ENCODE data around the gene SPAG17. TPM values are rescaled to one million over a fixed set of nuclear protein-coding genes. Genes with fewer than 3 reads are reported as not detected.

SPAG17 gene
- total RNA-seq, 1 experiment from 2014 or later = not detected

DNA sequence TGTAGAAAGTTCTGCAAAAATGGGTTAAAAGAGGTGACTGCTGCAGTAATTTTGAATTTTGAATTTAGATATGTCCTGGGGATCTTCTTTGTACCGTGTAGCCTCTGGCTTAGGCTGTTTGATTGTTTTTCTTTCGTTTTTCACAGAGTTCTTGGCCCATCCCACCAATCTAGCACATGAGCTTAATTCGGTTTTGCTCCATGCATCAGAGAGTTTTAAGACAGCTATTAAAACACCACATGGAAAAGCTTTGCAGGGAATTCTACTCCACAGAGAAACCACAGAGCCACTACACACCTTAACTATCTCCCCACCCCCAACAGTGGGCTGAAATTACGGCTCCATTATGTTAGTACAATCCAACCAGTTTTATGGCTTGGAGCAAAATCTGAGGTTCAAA lies 25.5 kb downstream of the SPAG17 start:
- intact Hi-C loops (cut with micrococcal nuclease; ENCODE audit: unreplicated experiment) = loop anchor here (10.0 kb wide), 1 partner anchor 1115 kb away; no protein-coding TSS in a partner anchor
- Histone ChIP-seq H3K27ac (ENCODE audit: low read depth, low read length, poor library complexity, severe bottlenecking) (no peak overlapping the region), H3K36me3 (ENCODE audit: insufficient read depth, low read length, poor library complexity, severe bottlenecking) (no peaks in the 10 kb centered on the region), H3K9me3 (ENCODE audit: low read depth, low read length, poor library complexity, severe bottlenecking) (no peaks in the 10 kb centered on the region), H3K4me3 (ENCODE audit: low read depth, low read length, poor library complexity, severe bottlenecking) (no peak overlapping the region), H3K27me3 (replicated peaks; ENCODE audit: insufficient read depth, low read depth, low read length, poor library complexity) (no peaks in the 10 kb centered on the region), H3K4me1 (ENCODE audit: insufficient read depth, low read length, poor library complexity, severe bottlenecking) (no peaks in the 10 kb centered on the region)
- DNase-seq (ENCODE audit: low spot score) = no peak
- ChIA-PET POLR2A (ENCODE audit: low non-redundant PET) (no interaction called here), CTCF (no interaction called here)
- no TSS peak for BruUV-seq (replicated peaks)
- TF ChIP-seq, protein P1, sequence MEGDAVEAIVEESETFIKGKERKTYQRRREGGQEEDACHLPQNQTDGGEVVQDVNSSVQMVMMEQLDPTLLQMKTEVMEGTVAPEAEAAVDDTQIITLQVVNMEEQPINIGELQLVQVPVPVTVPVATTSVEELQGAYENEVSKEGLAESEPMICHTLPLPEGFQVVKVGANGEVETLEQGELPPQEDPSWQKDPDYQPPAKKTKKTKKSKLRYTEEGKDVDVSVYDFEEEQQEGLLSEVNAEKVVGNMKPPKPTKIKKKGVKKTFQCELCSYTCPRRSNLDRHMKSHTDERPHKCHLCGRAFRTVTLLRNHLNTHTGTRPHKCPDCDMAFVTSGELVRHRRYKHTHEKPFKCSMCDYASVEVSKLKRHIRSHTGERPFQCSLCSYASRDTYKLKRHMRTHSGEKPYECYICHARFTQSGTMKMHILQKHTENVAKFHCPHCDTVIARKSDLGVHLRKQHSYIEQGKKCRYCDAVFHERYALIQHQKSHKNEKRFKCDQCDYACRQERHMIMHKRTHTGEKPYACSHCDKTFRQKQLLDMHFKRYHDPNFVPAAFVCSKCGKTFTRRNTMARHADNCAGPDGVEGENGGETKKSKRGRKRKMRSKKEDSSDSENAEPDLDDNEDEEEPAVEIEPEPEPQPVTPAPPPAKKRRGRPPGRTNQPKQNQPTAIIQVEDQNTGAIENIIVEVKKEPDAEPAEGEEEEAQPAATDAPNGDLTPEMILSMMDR (conservative IDR thresholded peaks at IDR 0.05; ENCODE audit: low read depth, low read length) = no peak
- no peak for TF ChIP-seq EZH2 (IDR thresholded peaks at IDR 0.05; ENCODE audit: borderline replicate concordance, low read depth, low read length, poor library complexity, severe bottlenecking)

- Histone ChIP-seq H3K4me1 (ENCODE audit: insufficient read depth, low read length, poor library complexity, severe bottlenecking) (no peaks in the 10 kb centered on the region), H3K36me3 (ENCODE audit: insufficient read depth, low read length, poor library complexity, severe bottlenecking) (no peaks in the 10 kb centered on the region), H3K27ac (ENCODE audit: low read depth, low read length, poor library complexity, severe bottlenecking) (no peak overlapping the region), H3K4me3 (ENCODE audit: low read depth, low read length, poor library complexity, severe bottlenecking) (no peak overlapping the region), H3K27me3 (replicated peaks; ENCODE audit: insufficient read depth, low read depth, low read length, poor library complexity) (no peaks in the 10 kb centered on the region), H3K9me3 (ENCODE audit: low read depth, low read length, poor library complexity, severe bottlenecking) (no peaks in the 10 kb centered on the region)
- no TSS peak for BruUV-seq (replicated peaks)
- no peak for DNase-seq (ENCODE audit: low spot score)
- ChIA-PET POLR2A (ENCODE audit: low non-redundant PET) (no interaction called here), CTCF (no interaction called here)
- TF ChIP-seq EZH2 (IDR thresholded peaks at IDR 0.05; ENCODE audit: borderline replicate concordance, low read depth, low read length, poor library complexity, severe bottlenecking) = no peak
- TF ChIP-seq, protein P1 (conservative IDR thresholded peaks at IDR 0.05; ENCODE audit: low read depth, low read length) = no peak
- intact Hi-C loops (cut with micrococcal nuclease; ENCODE audit: unreplicated experiment) = loop anchor here (10.0 kb wide), 1 partner anchor 1116 kb away; no protein-coding TSS in a partner anchor
These were observed 26.1 kb downstream of the SPAG17 start for GRCh38 chr1:118158924-118159323.

DNA sequence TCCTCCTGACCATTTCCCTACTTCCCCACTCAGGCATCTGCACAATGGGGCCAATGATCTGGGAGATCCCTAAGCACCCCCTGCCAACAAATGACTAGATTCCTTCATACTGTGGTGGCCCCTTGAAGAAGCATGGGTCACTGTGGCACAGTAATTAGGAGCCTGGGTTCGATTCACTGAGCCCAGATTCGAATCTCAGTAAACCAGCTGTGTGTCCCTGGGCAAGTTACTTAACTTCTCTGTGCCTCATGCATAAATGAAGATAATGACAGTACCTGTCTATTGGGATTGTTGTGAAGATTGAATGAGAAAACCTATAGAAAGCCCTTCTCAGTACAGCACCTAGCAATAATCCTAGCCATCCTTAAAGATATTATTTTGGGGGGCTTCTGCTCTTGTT lies 27.5 kb downstream of the SPAG17 start:
- DNase-seq (ENCODE audit: low spot score) = no peak
- H3K9me3 ChIP-seq (ENCODE audit: low read depth, low read length, poor library complexity, severe bottlenecking) = no peaks in the 10 kb centered on the region
- no peak overlapping the region for H3K4me3 ChIP-seq (ENCODE audit: low read depth, low read length, poor library complexity, severe bottlenecking)
- H3K4me1 ChIP-seq (ENCODE audit: insufficient read depth, low read length, poor library complexity, severe bottlenecking) = no peaks in the 10 kb centered on the region
- intact Hi-C loops (cut with micrococcal nuclease; ENCODE audit: unreplicated experiment) = loop anchor here (10.0 kb wide), 1 partner anchor 1117 kb away; no protein-coding TSS in a partner anchor
- ChIA-PET CTCF (no interaction called here), POLR2A (ENCODE audit: low non-redundant PET) (no interaction called here)
- no peaks in the 10 kb centered on the region for H3K36me3 ChIP-seq (ENCODE audit: insufficient read depth, low read length, poor library complexity, severe bottlenecking)
- no peaks in the 10 kb centered on the region for H3K27me3 ChIP-seq (replicated peaks; ENCODE audit: insufficient read depth, low read depth, low read length, poor library complexity)
- TF ChIP-seq EZH2 (IDR thresholded peaks at IDR 0.05; ENCODE audit: borderline replicate concordance, low read depth, low read length, poor library complexity, severe bottlenecking) = no peak
- TF ChIP-seq, protein P1 (conservative IDR thresholded peaks at IDR 0.05; ENCODE audit: low read depth, low read length) = no peak
- no TSS peak for BruUV-seq (replicated peaks)
- H3K27ac ChIP-seq (ENCODE audit: low read depth, low read length, poor library complexity, severe bottlenecking) = no peak overlapping the region
